HFFc6 (cell line): ENCODE measurements around the gene TSPAN11. TPM values are rescaled to one million over a fixed set of nuclear protein-coding genes. Genes with fewer than 3 reads are reported as not detected.

ENCODE experiments used
- DNase-seq: peaks from one replicate; pipeline ENCODE4 v3.0.0-alpha.2; 2018
- H3K27ac Mint-ChIP-seq: 2 replicates; pipeline ENCODE4 v1.8.0; 2020; ENCODE audit warnings: mild to moderate bottlenecking, mixed read lengths
- H3K27me3 Mint-ChIP-seq: 2 replicates; pipeline ENCODE4 v1.8.0; 2021; ENCODE audit warnings: mild to moderate bottlenecking, moderate library complexity, mixed read lengths; ENCODE audit not compliant: insufficient read depth
- H3K36me3 Mint-ChIP-seq: 2 replicates; pipeline ENCODE4 v1.8.0; 2021; ENCODE audit warnings: low read depth, mixed read lengths
- H3K4me1 Mint-ChIP-seq: 2 replicates; pipeline ENCODE4 v1.8.0; 2020; ENCODE audit warnings: low read depth, mixed read lengths
- H3K4me3 Mint-ChIP-seq: 2 replicates; pipeline ENCODE4 v1.8.0; 2020; ENCODE audit warnings: mild to moderate bottlenecking, moderate library complexity, mixed read lengths
- H3K9me3 Mint-ChIP-seq: 2 replicates; pipeline ENCODE4 v1.8.0; 2020; ENCODE audit warnings: mild to moderate bottlenecking, mixed read lengths
- total RNA-seq, 6 experiments: library from RNA; stranded (reverse); fragmentation: NEBNext Ultra II Directional; extraction: Animal tissue kit (Norgen Biotek cat#: 25700); gene quantifications; 2 replicates in 1 of 6; 3 replicates in 5 of 6; pipeline ENCODE4 v1.2.3, GENCODE V29; 2021
- TF ChIP-seq, protein P1 (sequence below): fragments of 200-600 bp; sonication (generic); IDR thresholded peaks from 2 replicates; pipeline ENCODE4 v1.5.0; 2021; ENCODE audit warnings: antibody characterized with exemption, mild to moderate bottlenecking

TSPAN11 gene
- total RNA-seq, 6 experiments from 2014 or later = 0.17 to 0.18 TPM; not detected in 4

DNA sequence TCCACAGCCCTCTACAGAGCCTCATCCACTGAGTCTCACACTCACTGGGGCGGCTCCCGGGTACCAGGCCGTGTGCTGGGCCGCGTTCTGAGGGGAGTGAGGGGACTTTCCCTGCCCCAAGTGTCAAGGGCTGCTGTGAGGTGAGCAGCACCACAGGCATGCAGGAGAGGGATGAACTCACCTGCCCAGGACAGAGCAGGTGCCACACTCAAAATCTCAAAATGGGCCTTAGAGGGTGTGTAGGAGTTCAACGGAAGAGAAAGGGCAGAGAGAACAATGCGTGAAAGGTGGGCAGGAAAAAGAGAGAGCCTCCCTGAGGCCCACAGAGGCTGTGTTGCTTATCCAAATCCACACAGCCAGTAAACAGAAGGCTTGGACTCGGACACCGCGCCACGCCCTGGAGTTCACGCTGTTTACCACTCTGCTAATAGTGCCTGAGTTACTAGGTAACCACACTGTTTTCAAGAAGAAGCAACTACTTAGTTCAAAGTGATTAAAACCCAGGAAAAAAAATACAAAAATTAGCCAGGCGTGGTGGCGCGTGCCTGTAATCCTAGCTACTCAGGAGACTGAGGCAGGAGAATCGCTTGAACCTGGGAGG lies 32.7 kb downstream of the TSPAN11 start:
- TF ChIP-seq, protein P1, sequence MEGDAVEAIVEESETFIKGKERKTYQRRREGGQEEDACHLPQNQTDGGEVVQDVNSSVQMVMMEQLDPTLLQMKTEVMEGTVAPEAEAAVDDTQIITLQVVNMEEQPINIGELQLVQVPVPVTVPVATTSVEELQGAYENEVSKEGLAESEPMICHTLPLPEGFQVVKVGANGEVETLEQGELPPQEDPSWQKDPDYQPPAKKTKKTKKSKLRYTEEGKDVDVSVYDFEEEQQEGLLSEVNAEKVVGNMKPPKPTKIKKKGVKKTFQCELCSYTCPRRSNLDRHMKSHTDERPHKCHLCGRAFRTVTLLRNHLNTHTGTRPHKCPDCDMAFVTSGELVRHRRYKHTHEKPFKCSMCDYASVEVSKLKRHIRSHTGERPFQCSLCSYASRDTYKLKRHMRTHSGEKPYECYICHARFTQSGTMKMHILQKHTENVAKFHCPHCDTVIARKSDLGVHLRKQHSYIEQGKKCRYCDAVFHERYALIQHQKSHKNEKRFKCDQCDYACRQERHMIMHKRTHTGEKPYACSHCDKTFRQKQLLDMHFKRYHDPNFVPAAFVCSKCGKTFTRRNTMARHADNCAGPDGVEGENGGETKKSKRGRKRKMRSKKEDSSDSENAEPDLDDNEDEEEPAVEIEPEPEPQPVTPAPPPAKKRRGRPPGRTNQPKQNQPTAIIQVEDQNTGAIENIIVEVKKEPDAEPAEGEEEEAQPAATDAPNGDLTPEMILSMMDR = no peak
- no peak overlapping the region for H3K27ac Mint-ChIP-seq
- H3K4me3 Mint-ChIP-seq = no peak overlapping the region
- no peaks in the 10 kb centered on the region for H3K4me1 Mint-ChIP-seq
- no peaks in the 10 kb centered on the region for H3K9me3 Mint-ChIP-seq
- DNase-seq = no peak
- H3K27me3 Mint-ChIP-seq = peaks cover 24% of the 10 kb centered on the region
- no peaks in the 10 kb centered on the region for H3K36me3 Mint-ChIP-seq

DNA sequence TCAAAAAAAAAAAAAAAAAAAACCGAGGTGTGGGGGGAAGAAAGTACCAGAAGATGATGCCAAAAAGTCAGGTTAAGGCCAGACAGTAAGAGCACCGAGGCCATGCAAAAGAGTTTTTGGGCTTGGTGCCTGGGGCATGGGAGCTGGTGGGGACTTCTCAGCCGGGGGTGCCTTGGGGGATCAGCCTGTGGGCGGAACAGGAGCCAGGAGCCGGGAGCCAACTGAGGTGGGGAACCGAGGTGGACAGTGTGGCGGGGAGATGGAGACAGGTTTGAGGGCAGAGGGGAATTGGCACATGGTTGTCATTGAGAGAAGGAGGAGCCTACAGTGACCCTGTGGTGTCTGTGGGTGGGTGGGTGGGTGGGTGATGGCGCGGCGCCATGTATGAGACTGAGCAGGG lies 33.2 kb downstream of the TSPAN11 start:
- Mint-ChIP-seq H3K4me3 (no peak overlapping the region), H3K36me3 (no peaks in the 10 kb centered on the region), H3K9me3 (no peaks in the 10 kb centered on the region), H3K4me1 (no peaks in the 10 kb centered on the region), H3K27me3 (peaks cover 23% of the 10 kb centered on the region), H3K27ac (no peak overlapping the region)
- DNase-seq = no peak
- TF ChIP-seq, protein P1 = no peak

DNA sequence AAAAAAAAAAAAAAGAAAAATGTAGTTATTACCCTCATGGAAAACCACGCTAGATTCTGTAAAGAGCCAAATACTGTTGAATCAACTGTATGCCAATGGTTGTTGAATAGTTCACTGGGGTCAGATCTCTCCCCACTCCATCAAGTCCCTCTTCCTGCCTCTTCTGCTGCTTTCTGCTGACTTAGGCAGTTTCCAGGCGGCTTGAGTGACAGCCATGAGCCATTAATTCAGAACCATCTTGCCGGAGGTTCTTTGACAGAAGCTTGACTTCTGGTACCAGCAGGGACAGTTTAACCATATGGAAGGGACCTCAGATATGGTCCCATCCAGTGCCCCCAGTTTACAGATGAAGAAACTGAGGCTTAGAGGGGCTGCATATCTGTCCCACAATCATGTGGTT lies 34.5 kb downstream of the TSPAN11 start:
- TF ChIP-seq, protein P1 = no peak
- no peaks in the 10 kb centered on the region for H3K9me3 Mint-ChIP-seq
- H3K27me3 Mint-ChIP-seq = peaks cover 24% of the 10 kb centered on the region
- H3K4me1 Mint-ChIP-seq = no peaks in the 10 kb centered on the region
- no peak overlapping the region for H3K27ac Mint-ChIP-seq
- H3K36me3 Mint-ChIP-seq = no peaks in the 10 kb centered on the region
- no peak overlapping the region for H3K4me3 Mint-ChIP-seq
- DNase-seq = no peak

DNA sequence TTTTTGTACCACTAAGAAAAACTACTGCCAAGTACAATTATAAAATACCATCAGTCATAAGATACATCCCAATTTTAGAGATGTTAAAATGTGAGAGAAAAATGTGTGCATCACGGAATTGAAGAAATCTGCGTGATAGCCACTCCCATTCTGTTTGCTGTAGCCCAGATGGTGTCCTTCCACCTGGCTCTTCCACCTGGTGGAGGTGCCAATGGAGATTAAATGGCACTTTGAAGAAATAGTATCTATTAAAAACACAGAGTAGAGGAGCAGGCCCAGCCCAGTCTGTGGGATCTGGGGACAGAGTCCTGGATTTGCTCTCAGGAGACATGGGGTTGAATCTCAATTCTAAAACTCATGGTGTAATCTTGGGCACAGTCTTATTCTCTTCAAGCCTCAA lies 35.5 kb downstream of the TSPAN11 start:
- H3K36me3 Mint-ChIP-seq = no peaks in the 10 kb centered on the region
- TF ChIP-seq, protein P1 = no peak
- peaks cover 23% of the 10 kb centered on the region for H3K27me3 Mint-ChIP-seq
- no peak for DNase-seq
- H3K4me1 Mint-ChIP-seq = no peaks in the 10 kb centered on the region
- no peak overlapping the region for H3K4me3 Mint-ChIP-seq
- no peaks in the 10 kb centered on the region for H3K9me3 Mint-ChIP-seq
- H3K27ac Mint-ChIP-seq = no peak overlapping the region

DNA sequence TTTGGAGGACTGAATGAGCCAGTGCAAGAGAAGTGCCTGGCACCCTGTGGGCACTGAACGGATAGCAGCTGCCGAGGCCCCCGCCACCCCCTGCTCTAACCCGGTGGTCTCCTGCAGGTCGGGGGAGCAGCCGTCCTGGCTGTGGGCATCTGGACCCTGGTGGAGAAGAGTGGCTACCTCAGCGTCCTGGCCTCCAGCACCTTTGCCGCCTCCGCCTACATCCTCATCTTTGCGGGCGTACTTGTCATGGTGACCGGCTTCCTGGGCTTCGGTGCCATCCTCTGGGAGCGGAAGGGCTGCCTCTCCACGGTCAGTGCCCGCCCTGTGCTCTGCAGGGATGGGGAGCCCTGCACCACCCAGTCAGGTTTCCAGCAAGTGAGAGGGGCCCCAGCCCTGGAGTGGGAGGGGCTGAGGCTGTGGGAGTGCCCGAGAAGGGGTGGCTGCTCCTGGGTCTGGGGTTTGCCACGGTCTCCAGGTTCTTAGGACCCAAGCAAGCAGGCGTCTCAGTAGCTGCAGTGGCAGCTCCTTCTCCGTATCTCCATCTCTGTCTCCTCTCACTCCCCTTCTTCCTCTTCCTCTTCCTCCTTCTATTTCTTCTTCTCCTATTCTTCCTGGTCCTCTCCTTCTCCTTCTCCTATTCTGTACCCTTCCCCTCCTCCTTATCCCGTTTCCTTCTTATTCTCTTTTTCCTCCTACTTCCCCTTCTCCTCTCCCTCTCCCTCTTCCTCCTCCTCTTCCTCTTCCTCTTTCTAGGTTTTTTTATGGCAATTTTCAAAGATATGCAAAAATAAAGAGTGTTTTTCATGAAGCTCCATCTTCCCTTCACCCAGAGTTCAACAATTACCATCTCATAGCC lies 37.4 kb downstream of the TSPAN11 start:
- H3K9me3 Mint-ChIP-seq = no peaks in the 10 kb centered on the region
- H3K27me3 Mint-ChIP-seq = peaks cover 27% of the 10 kb centered on the region
- H3K4me3 Mint-ChIP-seq = no peak overlapping the region
- TF ChIP-seq, protein P1 = no peak
- no peaks in the 10 kb centered on the region for H3K4me1 Mint-ChIP-seq
- no peaks in the 10 kb centered on the region for H3K36me3 Mint-ChIP-seq
- DNase-seq = no peak
- no peak overlapping the region for H3K27ac Mint-ChIP-seq
